ENCODE data around the gene ATP6V1G2. TPM values are rescaled to one million over a fixed set of nuclear protein-coding genes. Genes with fewer than 3 reads are reported as not detected.

The ATP6V1G2 gene
- total RNA-seq, 1 experiment from 2014 or later: 0.98 TPM

DNA sequence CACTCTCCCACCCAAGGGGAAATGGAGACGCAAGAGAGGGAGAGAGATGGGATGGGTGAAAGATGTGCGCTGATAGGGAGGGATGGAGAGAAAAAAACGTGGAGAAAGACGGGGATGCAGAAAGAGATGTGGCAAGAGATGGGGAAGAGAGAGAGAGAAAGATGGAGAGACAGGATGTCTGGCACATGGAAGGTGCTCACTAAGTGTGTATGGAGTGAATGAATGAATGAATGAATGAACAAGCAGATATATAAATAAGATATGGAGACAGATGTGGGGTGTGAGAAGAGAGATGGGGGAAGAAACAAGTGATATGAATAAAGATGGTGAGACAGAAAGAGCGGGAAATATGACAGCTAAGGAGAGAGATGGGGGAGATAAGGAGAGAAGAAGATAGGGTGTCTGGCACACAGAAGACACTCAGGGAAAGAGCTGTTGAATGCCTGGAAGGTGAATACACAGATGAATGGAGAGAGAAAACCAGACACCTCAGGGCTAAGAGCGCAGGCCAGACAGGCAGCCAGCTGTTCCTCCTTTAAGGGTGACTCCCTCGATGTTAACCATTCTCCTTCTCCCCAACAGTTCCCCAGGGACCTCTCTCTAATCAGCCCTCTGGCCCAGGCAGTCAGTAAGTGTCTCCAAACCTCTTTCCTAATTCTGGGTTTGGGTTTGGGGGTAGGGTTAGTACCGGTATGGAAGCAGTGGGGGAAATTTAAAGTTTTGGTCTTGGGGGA, 29.7 kb upstream of the ATP6V1G2 start:
- in situ Hi-C loops (cut with HindIII; ENCODE audit: low pct_unique_long_range_greater_than_20kb, low sequenced_read_pairs) (no loop called here), intact Hi-C loops (cut with micrococcal nuclease; ENCODE audit: unreplicated experiment) (no loop called here)
- no peak overlapping the region for H3K4me3 ChIP-seq (ENCODE audit: low read depth in 2 of 2, low read length in 2 of 2)
- peaks cover 19% of the 10 kb centered on the region for H3K4me1 ChIP-seq (ENCODE audit: control insufficient read depth, insufficient read depth, low read length)
- ChIA-PET POLR2A (no interaction called here), CTCF (interaction anchor here (0.9 to 2.6 kb wide), 3 partner anchors 20 to 22 kb away, joined by 3 to 11 read pairs (median 4); no protein-coding TSS in a partner anchor)
- TF ChIP-seq, protein P1, sequence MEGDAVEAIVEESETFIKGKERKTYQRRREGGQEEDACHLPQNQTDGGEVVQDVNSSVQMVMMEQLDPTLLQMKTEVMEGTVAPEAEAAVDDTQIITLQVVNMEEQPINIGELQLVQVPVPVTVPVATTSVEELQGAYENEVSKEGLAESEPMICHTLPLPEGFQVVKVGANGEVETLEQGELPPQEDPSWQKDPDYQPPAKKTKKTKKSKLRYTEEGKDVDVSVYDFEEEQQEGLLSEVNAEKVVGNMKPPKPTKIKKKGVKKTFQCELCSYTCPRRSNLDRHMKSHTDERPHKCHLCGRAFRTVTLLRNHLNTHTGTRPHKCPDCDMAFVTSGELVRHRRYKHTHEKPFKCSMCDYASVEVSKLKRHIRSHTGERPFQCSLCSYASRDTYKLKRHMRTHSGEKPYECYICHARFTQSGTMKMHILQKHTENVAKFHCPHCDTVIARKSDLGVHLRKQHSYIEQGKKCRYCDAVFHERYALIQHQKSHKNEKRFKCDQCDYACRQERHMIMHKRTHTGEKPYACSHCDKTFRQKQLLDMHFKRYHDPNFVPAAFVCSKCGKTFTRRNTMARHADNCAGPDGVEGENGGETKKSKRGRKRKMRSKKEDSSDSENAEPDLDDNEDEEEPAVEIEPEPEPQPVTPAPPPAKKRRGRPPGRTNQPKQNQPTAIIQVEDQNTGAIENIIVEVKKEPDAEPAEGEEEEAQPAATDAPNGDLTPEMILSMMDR (IDR thresholded peaks at IDR 0.05): no peak
- TF ChIP-seq TCF7L2 (IDR thresholded peaks at IDR 0.05; ENCODE audit: low read depth, low read length) (no peak), POLR2AphosphoS5 (IDR thresholded peaks at IDR 0.05; ENCODE audit: low read depth, low read length) (no peak)
- H3K9me3 ChIP-seq (ENCODE audit: control insufficient read depth, insufficient read depth, low read depth, low read length): no peaks in the 10 kb centered on the region
- no peaks in the 10 kb centered on the region for H3K36me3 ChIP-seq (ENCODE audit: control insufficient read depth, insufficient read depth, low read length)
- H3K27me3 ChIP-seq (ENCODE audit: control insufficient read depth, insufficient read depth, low read length): no peaks in the 10 kb centered on the region
- H3K27ac ChIP-seq (ENCODE audit: low read length): 0 out of 2 replicates have a peak overlapping the region, but pooled peaks have one; percentile 21
- DNase-seq (ENCODE audit: low read depth, low spot score) (no peak), ATAC-seq (no peak)
- BruUV-seq (replicated peaks): no TSS peak

DNA sequence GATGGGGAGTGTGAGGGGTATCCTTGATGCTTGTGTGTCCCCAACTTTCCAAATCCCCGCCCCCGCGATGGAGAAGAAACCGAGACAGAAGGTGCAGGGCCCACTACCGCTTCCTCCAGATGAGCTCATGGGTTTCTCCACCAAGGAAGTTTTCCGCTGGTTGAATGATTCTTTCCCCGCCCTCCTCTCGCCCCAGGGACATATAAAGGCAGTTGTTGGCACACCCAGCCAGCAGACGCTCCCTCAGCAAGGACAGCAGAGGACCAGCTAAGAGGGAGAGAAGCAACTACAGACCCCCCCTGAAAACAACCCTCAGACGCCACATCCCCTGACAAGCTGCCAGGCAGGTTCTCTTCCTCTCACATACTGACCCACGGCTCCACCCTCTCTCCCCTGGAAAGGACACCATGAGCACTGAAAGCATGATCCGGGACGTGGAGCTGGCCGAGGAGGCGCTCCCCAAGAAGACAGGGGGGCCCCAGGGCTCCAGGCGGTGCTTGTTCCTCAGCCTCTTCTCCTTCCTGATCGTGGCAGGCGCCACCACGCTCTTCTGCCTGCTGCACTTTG, 29.0 kb upstream of the ATP6V1G2 start, which contains the start of gene TNF:
Gene TNF (plus strand): TSS at position 231 of the 567 bp plus-strand sequence. CDS start 177 bp downstream, at position 408.
- in situ Hi-C loops (cut with HindIII; ENCODE audit: low pct_unique_long_range_greater_than_20kb, low sequenced_read_pairs) (no loop called here), intact Hi-C loops (cut with micrococcal nuclease; ENCODE audit: unreplicated experiment) (no loop called here)
- BruUV-seq (replicated peaks): no TSS peak
- H3K36me3 ChIP-seq (ENCODE audit: control insufficient read depth, insufficient read depth, low read length): no peaks in the 10 kb centered on the region
- TF ChIP-seq, protein P1 (IDR thresholded peaks at IDR 0.05): no peak
- no peak for TF ChIP-seq POLR2AphosphoS5 (IDR thresholded peaks at IDR 0.05; ENCODE audit: low read depth, low read length)
- TF ChIP-seq, protein P2, sequence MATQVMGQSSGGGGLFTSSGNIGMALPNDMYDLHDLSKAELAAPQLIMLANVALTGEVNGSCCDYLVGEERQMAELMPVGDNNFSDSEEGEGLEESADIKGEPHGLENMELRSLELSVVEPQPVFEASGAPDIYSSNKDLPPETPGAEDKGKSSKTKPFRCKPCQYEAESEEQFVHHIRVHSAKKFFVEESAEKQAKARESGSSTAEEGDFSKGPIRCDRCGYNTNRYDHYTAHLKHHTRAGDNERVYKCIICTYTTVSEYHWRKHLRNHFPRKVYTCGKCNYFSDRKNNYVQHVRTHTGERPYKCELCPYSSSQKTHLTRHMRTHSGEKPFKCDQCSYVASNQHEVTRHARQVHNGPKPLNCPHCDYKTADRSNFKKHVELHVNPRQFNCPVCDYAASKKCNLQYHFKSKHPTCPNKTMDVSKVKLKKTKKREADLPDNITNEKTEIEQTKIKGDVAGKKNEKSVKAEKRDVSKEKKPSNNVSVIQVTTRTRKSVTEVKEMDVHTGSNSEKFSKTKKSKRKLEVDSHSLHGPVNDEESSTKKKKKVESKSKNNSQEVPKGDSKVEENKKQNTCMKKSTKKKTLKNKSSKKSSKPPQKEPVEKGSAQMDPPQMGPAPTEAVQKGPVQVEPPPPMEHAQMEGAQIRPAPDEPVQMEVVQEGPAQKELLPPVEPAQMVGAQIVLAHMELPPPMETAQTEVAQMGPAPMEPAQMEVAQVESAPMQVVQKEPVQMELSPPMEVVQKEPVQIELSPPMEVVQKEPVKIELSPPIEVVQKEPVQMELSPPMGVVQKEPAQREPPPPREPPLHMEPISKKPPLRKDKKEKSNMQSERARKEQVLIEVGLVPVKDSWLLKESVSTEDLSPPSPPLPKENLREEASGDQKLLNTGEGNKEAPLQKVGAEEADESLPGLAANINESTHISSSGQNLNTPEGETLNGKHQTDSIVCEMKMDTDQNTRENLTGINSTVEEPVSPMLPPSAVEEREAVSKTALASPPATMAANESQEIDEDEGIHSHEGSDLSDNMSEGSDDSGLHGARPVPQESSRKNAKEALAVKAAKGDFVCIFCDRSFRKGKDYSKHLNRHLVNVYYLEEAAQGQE (IDR thresholded peaks at IDR 0.05; ENCODE audit: insufficient read depth in 1 of 2, low read depth in 2 of 2, low read length in 1 of 2): no peak
- TF ChIP-seq SIN3A (IDR thresholded peaks at IDR 0.05; ENCODE audit: borderline replicate concordance, insufficient read depth, low read depth, low read length): no peak
- no peak for TF ChIP-seq TCF7L2 (IDR thresholded peaks at IDR 0.05; ENCODE audit: low read depth, low read length)
- H3K27ac ChIP-seq (ENCODE audit: low read length): 0 out of 2 replicates have a peak within 1 kb of the TSS, but pooled peaks have one; percentile 21
- ChIA-PET POLR2A (no interaction called here), CTCF (interaction anchor here (2.6 kb wide), 1 partner anchor 23 kb away, joined by 11 read pairs; no protein-coding TSS in a partner anchor)
- H3K27me3 ChIP-seq (ENCODE audit: control insufficient read depth, insufficient read depth, low read length): no peaks in the 10 kb centered on the region
- DNase-seq (ENCODE audit: low read depth, low spot score) (no peak), ATAC-seq (no peak)
- H3K9me3 ChIP-seq (ENCODE audit: control insufficient read depth, insufficient read depth, low read depth, low read length): no peaks in the 10 kb centered on the region
- peaks cover 19% of the 10 kb centered on the region for H3K4me1 ChIP-seq (ENCODE audit: control insufficient read depth, insufficient read depth, low read length)
- H3K4me3 ChIP-seq (ENCODE audit: low read depth in 2 of 2, low read length in 2 of 2): no peak within 1 kb of the TSS

All from Panc1 (cell line).